H9 (cell line): ENCODE measurements around the gene PLCB1. TPM values are rescaled to one million over a fixed set of nuclear protein-coding genes. Genes with fewer than 3 reads are reported as not detected.

Experiments
- DNase-seq: peaks from one replicate; pipeline ENCODE4 v3.0.0-alpha.2; 2017
- H2AFZ ChIP-seq: one replicate; pipeline ENCODE4 v1.6.1; 2013; ENCODE audit warnings: mild to moderate bottlenecking, low read length, control low read depth, moderate library complexity
- H2AK5ac ChIP-seq: 2 replicates; pipeline ENCODE4 v1.6.1; 2013; ENCODE audit warnings: low read length, control low read depth, mixed read lengths; ENCODE audit not compliant: insufficient read length
- H2BK120ac ChIP-seq: one replicate; pipeline ENCODE4 v1.6.1; 2013; ENCODE audit warnings: low read depth, mild to moderate bottlenecking, low read length, control low read depth, inconsistent platforms; ENCODE audit not compliant: poor library complexity, severe bottlenecking
- H2BK12ac ChIP-seq: 2 replicates; pipeline ENCODE4 v1.6.1; 2013; ENCODE audit warnings: low read length, control low read depth, mixed read lengths, low read depth; ENCODE audit not compliant: insufficient read length
- H2BK15ac ChIP-seq: 2 replicates; pipeline ENCODE4 v1.6.1; 2013; ENCODE audit warnings: low read depth, low read length, control low read depth
- H2BK20ac ChIP-seq: one replicate; pipeline ENCODE4 v1.6.1; 2013; ENCODE audit warnings: low read depth, mild to moderate bottlenecking, low read length, control low read depth, inconsistent platforms; ENCODE audit not compliant: poor library complexity, severe bottlenecking
- H2BK5ac ChIP-seq: 2 replicates; pipeline ENCODE4 v1.6.1; 2013; ENCODE audit warnings: low read length, control low read depth, mixed read lengths; ENCODE audit not compliant: insufficient read length
- H3K14ac ChIP-seq: 2 replicates; pipeline ENCODE4 v1.6.1; 2013; ENCODE audit warnings: low read length, control low read depth; ENCODE audit not compliant: insufficient read depth
- H3K18ac ChIP-seq: 2 replicates; pipeline ENCODE4 v1.6.1; 2013; ENCODE audit warnings: low read depth, mild to moderate bottlenecking, mixed read lengths, low read length, control low read depth; ENCODE audit not compliant: insufficient read length
- H3K23ac ChIP-seq: 2 replicates; pipeline ENCODE4 v1.6.1; 2013; ENCODE audit warnings: low read length, control low read depth, mixed read lengths, low read depth; ENCODE audit not compliant: insufficient read length
- H3K23me2 ChIP-seq: 2 replicates; pipeline ENCODE4 v1.6.1; 2013; ENCODE audit warnings: low read depth, mild to moderate bottlenecking, mixed read lengths, low read length, control low read depth; ENCODE audit not compliant: insufficient read length, poor library complexity, severe bottlenecking
- H3K27ac ChIP-seq: 2 replicates; pipeline ENCODE4 v1.5.1; 2013; ENCODE audit warnings: low read length, control low read depth, mixed read lengths, low read depth; ENCODE audit not compliant: insufficient read length
- H3K27me3 ChIP-seq: 2 replicates; pipeline ENCODE4 v1.6.1; 2013; ENCODE audit warnings: low read length, control low read depth, inconsistent platforms; ENCODE audit not compliant: insufficient read depth
- H3K4ac ChIP-seq: 2 replicates; pipeline ENCODE4 v1.6.1; 2013; ENCODE audit warnings: low read depth, mild to moderate bottlenecking, control low read depth, inconsistent platforms, low read length, moderate library complexity
- H3K4me1 ChIP-seq: 2 replicates; pipeline ENCODE4 v1.6.1; 2013; ENCODE audit warnings: low read length, control low read depth, inconsistent platforms; ENCODE audit not compliant: insufficient read depth
- H3K4me2 ChIP-seq: 2 replicates; pipeline ENCODE4 v1.6.1; 2013; ENCODE audit warnings: low read length, control low read depth, mixed read lengths; ENCODE audit not compliant: insufficient read length, insufficient read depth
- H3K56ac ChIP-seq: 2 replicates; pipeline ENCODE4 v1.6.1; 2013; ENCODE audit warnings: low read depth, mild to moderate bottlenecking, mixed read lengths, low read length, control low read depth; ENCODE audit not compliant: insufficient read length
- H3K79me1 ChIP-seq: 2 replicates; pipeline ENCODE4 v1.6.1; 2013; ENCODE audit warnings: low read depth, mild to moderate bottlenecking, moderate library complexity, low read length, control low read depth, inconsistent platforms; ENCODE audit not compliant: insufficient read depth, poor library complexity, severe bottlenecking
- H3K79me2 ChIP-seq: 2 replicates; pipeline ENCODE4 v1.6.1; 2013; ENCODE audit warnings: low read length, control low read depth, inconsistent platforms; ENCODE audit not compliant: insufficient read depth
- H3K9ac ChIP-seq: 2 replicates; pipeline ENCODE4 v1.6.1; 2013; ENCODE audit warnings: low read length, control low read depth, mixed read lengths; ENCODE audit not compliant: insufficient read length; ENCODE audit errors: extremely low read depth
- H3K9me3 ChIP-seq: one replicate; pipeline ENCODE4 v1.6.1; 2013; ENCODE audit warnings: low read depth, low read length, inconsistent platforms; ENCODE audit not compliant: control insufficient read depth
- H3T11ph ChIP-seq: one replicate; pipeline ENCODE4 v1.6.1; 2013; ENCODE audit warnings: mild to moderate bottlenecking, low read length, control low read depth, inconsistent platforms
- H4K20me1 ChIP-seq: one replicate; pipeline ENCODE4 v1.6.1; 2013; ENCODE audit not compliant: control insufficient read depth, insufficient read length, insufficient read depth
- H4K5ac ChIP-seq: 2 replicates; pipeline ENCODE4 v1.6.1; 2013; ENCODE audit warnings: low read depth, mild to moderate bottlenecking, mixed read lengths, low read length, control low read depth; ENCODE audit not compliant: insufficient read length
- H4K8ac ChIP-seq: replicated peaks from 2 replicates; pipeline ENCODE4 v1.6.1; 2013; ENCODE audit warnings: low read length, control low read depth, mixed read lengths, low read depth; ENCODE audit not compliant: insufficient read length
- H4K91ac ChIP-seq: 2 replicates; pipeline ENCODE4 v1.6.1; 2013; ENCODE audit warnings: low read depth, mild to moderate bottlenecking, moderate library complexity, mixed read lengths, low read length, control low read depth; ENCODE audit not compliant: insufficient read length
- H3K27ac Mint-ChIP-seq, 3 experiments: 2 replicates in 2 of 3; 3 replicates in 1 of 3; pipeline ENCODE4 v1.8.0; 2020 to 2021; ENCODE audit warnings: mixed read lengths in 3 of 3, mild to moderate bottlenecking in 1 of 3, moderate library complexity in 1 of 3
- H3K27me3 Mint-ChIP-seq: 2 replicates; pipeline ENCODE4 v1.8.0; 2021; ENCODE audit warnings: low read depth, mild to moderate bottlenecking, moderate library complexity, mixed read lengths
- H3K36me3 Mint-ChIP-seq, 3 experiments: 2 replicates in 2 of 3; 3 replicates in 1 of 3; pipeline ENCODE4 v1.8.0; 2020 to 2021; ENCODE audit warnings: low read depth in 3 of 3, mixed read lengths in 3 of 3; ENCODE audit not compliant: insufficient read depth in 1 of 3
- H3K4me1 Mint-ChIP-seq, 2 experiments: 2 replicates each; pipeline ENCODE4 v1.8.0; 2020; ENCODE audit warnings: mixed read lengths in 2 of 2
- H3K4me3 Mint-ChIP-seq, 2 experiments: 2 replicates in 1 of 2; 3 replicates in 1 of 2; pipeline ENCODE4 v1.8.0; 2020 to 2021; ENCODE audit warnings: mild to moderate bottlenecking in 2 of 2, mixed read lengths in 2 of 2, moderate library complexity in 1 of 2
- H3K9me3 Mint-ChIP-seq, 2 experiments: 2 replicates in 1 of 2; 3 replicates in 1 of 2; pipeline ENCODE4 v1.8.0; 2020; ENCODE audit warnings: mild to moderate bottlenecking in 2 of 2, mixed read lengths in 2 of 2, moderate library complexity in 1 of 2
- CTCF ChIP-seq: fragments of 200-600 bp; sonication (generic); conservative IDR thresholded peaks from 3 replicates; pipeline ENCODE4 v1.8.0; 2021; ENCODE audit warnings: antibody characterized with exemption, mild to moderate bottlenecking
- WGBS: extraction: QIAGEN DNeasy Blood & Tissue Kit; methylation state at CpG from one replicate; pipeline ENCODE4 v1.1.7; 2013; ENCODE audit warnings: missing lambda C conversion rate, low lambda C conversion rate, mixed read lengths; ENCODE audit not compliant: insufficient read length; ENCODE audit errors: extremely low coverage; 5-methylcytosine and 5-hydroxymethylcytosine counted together
- total RNA-seq: library from RNA; stranded (reverse); gene quantifications from 2 replicates; pipeline ENCODE4 v1.2.1, GENCODE V29; 2021

PLCB1 gene
- total RNA-seq, 1 experiment from 2014 or later = 11.5 TPM

- Histone ChIP-seq H3K9me3 (no peaks in the 10 kb centered on the region), H3K23ac (no peak overlapping the region), H4K8ac (no peak overlapping the region), H2BK120ac (no peak overlapping the region), H2BK15ac (no peak overlapping the region), H2AFZ (no peak overlapping the region), H3K14ac (no peak overlapping the region), H3K18ac (no peak overlapping the region), H2BK12ac (no peak overlapping the region), H4K91ac (no peak overlapping the region), H4K5ac (no peak overlapping the region), H2BK20ac (no peak overlapping the region), H3K4me1 (no peaks in the 10 kb centered on the region), H4K20me1 (no peaks in the 10 kb centered on the region), H3K79me2 (no peaks in the 10 kb centered on the region), H3K4ac (no peak overlapping the region), H3T11ph (no peak overlapping the region), H3K23me2 (no peaks in the 10 kb centered on the region), H3K56ac (no peak overlapping the region), H2AK5ac (no peak overlapping the region), H3K27me3 (no peaks in the 10 kb centered on the region), H3K79me1 (no peaks in the 10 kb centered on the region), H2BK5ac (no peak overlapping the region), H3K27ac (no peak overlapping the region), H3K9ac (no peak overlapping the region), H3K4me2 (no peak overlapping the region)
- Mint-ChIP-seq H3K9me3 (no peaks in the 10 kb centered on the region), H3K27me3 (no peaks in the 10 kb centered on the region), H3K36me3 (no peaks in the 10 kb centered on the region), H3K4me1 (peaks cover 3 to 6% of the 10 kb centered on the region in 2 experiments), H3K27ac (no peak overlapping the region), H3K4me3 (no peak overlapping the region)
- TF ChIP-seq CTCF = no peak
- no CpG with 5 or more reads among the region's 2 CpGs for WGBS
- no peak for DNase-seq
Measured at GRCh38 chr20:8375898-8376297, 243.8 kb downstream of the PLCB1 start.
